Chondrocyte (in vitro differentiated cells): Measurements from ENCODE around the gene CLCN5. TPM values are rescaled to one million over a fixed set of nuclear protein-coding genes. Genes with fewer than 3 reads are reported as not detected.

Source experiments
- DNase-seq: peaks from one replicate; pipeline ENCODE4 v3.0.0; 2021; ENCODE audit warnings: mixed read lengths, low spot score
- H3K27ac Mint-ChIP-seq: one replicate; pipeline ENCODE4 v1.8.0; 2021; ENCODE audit warnings: mild to moderate bottlenecking, moderate library complexity, mixed read lengths; ENCODE audit not compliant: unreplicated experiment
- H3K27me3 Mint-ChIP-seq: 2 replicates; pipeline ENCODE4 v1.8.0; 2021; ENCODE audit warnings: low read depth, mixed read lengths
- H3K36me3 Mint-ChIP-seq: 2 replicates; pipeline ENCODE4 v1.8.0; 2021; ENCODE audit warnings: low read depth, mixed read lengths
- H3K4me1 Mint-ChIP-seq: 2 replicates; pipeline ENCODE4 v1.8.0; 2021; ENCODE audit warnings: low read depth, mild to moderate bottlenecking, mixed read lengths
- H3K4me3 Mint-ChIP-seq: one replicate; pipeline ENCODE4 v1.8.0; 2021; ENCODE audit warnings: mild to moderate bottlenecking, moderate library complexity, mixed read lengths; ENCODE audit not compliant: unreplicated experiment
- H3K9me3 Mint-ChIP-seq: 2 replicates; pipeline ENCODE4 v1.8.0; 2021; ENCODE audit warnings: low read depth, mixed read lengths
- CTCF ChIP-seq: fragments of 200-600 bp; sonication (generic); IDR thresholded peaks from 2 replicates; pipeline ENCODE4 v1.5.0; 2021; ENCODE audit warnings: antibody characterized with exemption, mild to moderate bottlenecking, moderate library complexity
- total RNA-seq: library from RNA; stranded (reverse); gene quantifications from 3 replicates; pipeline ENCODE4 v1.2.1, GENCODE V29; 2021

Gene CLCN5
- total RNA-seq, 1 donor from 2014 or later: 17.9 TPM

- Mint-ChIP-seq H3K9me3 (peaks cover 3% of the 10 kb centered on the region), H3K4me3 (no peak overlapping the region), H3K36me3 (no peaks in the 10 kb centered on the region), H3K4me1 (peaks cover 6% of the 10 kb centered on the region), H3K27me3 (no peaks in the 10 kb centered on the region), H3K27ac (no peak overlapping the region)
- TF ChIP-seq CTCF: no peak
- no peak for DNase-seq
Measured at GRCh38 chrX:49932791-49933190, 10.4 kb downstream of the CLCN5 start.

GRCh38 chrX:49934148-49934547 is 11.8 kb downstream of the CLCN5 start:
- H3K4me1 Mint-ChIP-seq: peaks cover 6% of the 10 kb centered on the region
- H3K4me3 Mint-ChIP-seq: no peak overlapping the region

GRCh38 chrX:49934729-49935128 is 12.3 kb downstream of the CLCN5 start:
- Mint-ChIP-seq H3K36me3 (no peaks in the 10 kb centered on the region), H3K4me1 (peaks cover 6% of the 10 kb centered on the region), H3K27ac (no peak overlapping the region), H3K27me3 (no peaks in the 10 kb centered on the region), H3K4me3 (no peak overlapping the region), H3K9me3 (peaks cover 6% of the 10 kb centered on the region)
- no peak for DNase-seq
- TF ChIP-seq CTCF: no peak

More at GRCh38 chrX:49934148-49934547, 11.8 kb downstream of the CLCN5 start:
- DNase-seq: no peak
- Mint-ChIP-seq H3K36me3 (no peaks in the 10 kb centered on the region), H3K27me3 (no peaks in the 10 kb centered on the region), H3K27ac (no peak overlapping the region), H3K9me3 (peaks cover 3% of the 10 kb centered on the region)
- TF ChIP-seq CTCF: no peak

- Mint-ChIP-seq H3K27me3 (no peaks in the 10 kb centered on the region), H3K36me3 (no peaks in the 10 kb centered on the region), H3K27ac (no peak overlapping the region), H3K4me3 (no peak overlapping the region), H3K4me1 (no peaks in the 10 kb centered on the region), H3K9me3 (no peaks in the 10 kb centered on the region)
- no peak for DNase-seq
- no peak for TF ChIP-seq CTCF
Measured at GRCh38 chrX:49947781-49948180, 25.4 kb downstream of the CLCN5 start.

- DNase-seq: no peak
- Mint-ChIP-seq H3K27me3 (no peaks in the 10 kb centered on the region), H3K4me3 (no peak overlapping the region), H3K4me1 (no peaks in the 10 kb centered on the region), H3K9me3 (no peaks in the 10 kb centered on the region), H3K27ac (no peak overlapping the region), H3K36me3 (no peaks in the 10 kb centered on the region)
- no peak for TF ChIP-seq CTCF
Measured at GRCh38 chrX:49949961-49950360, 27.6 kb downstream of the CLCN5 start.
